Thyroid gland (tissue), 4 donors: Measurements from ENCODE around the gene FRMPD2.
"Not testable (repeated sequence)": the region's sequence is repeated elsewhere in the genome, so short reads cannot be mapped to it uniquely, and the experiment has no call there.

Experiments
- POLR2A ChIP-seq, 2 donors: fragments of 450-650 bp; IDR thresholded peaks; one replicate each; pipeline ENCODE4 v1.6.1; 2017; ENCODE audit warnings: antibody characterized with exemption in 2 of 2, mild to moderate bottlenecking in 2 of 2, moderate library complexity in 1 of 2
- TF ChIP-seq, protein P1 (sequence below), 6 experiments: fragments of 200-600 bp in 3 of 6; fragments of 450-650 bp in 3 of 6; sonication (generic) in 3 of 6; IDR thresholded peaks; one replicate each; pipeline ENCODE4 v1.5.1; 2016 to 2019; ENCODE audit warnings: antibody characterized with exemption in 6 of 6, mild to moderate bottlenecking in 2 of 6, inconsistent platforms in 1 of 6, moderate library complexity in 1 of 6

DNA sequence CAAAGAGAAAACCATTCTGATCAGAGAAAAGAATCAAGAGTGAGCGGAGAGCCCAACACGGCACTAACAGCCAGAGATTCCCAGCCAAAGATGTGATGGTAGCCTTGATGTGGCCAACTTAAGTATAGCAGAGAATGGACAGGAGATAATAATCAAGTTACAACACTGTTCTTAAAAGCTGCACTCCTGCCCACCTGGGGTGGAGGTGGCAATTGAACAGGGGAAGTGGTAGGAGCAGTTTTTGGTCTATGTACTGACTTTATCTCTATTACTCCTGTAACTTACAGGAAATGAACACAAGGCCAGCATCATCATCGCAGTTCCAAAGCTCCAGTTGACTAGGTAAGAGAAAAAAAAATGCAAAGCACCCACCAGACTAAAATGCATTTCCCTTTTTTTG, 164.2 kb downstream of the FRMPD2 start:
- TF ChIP-seq, protein P1, sequence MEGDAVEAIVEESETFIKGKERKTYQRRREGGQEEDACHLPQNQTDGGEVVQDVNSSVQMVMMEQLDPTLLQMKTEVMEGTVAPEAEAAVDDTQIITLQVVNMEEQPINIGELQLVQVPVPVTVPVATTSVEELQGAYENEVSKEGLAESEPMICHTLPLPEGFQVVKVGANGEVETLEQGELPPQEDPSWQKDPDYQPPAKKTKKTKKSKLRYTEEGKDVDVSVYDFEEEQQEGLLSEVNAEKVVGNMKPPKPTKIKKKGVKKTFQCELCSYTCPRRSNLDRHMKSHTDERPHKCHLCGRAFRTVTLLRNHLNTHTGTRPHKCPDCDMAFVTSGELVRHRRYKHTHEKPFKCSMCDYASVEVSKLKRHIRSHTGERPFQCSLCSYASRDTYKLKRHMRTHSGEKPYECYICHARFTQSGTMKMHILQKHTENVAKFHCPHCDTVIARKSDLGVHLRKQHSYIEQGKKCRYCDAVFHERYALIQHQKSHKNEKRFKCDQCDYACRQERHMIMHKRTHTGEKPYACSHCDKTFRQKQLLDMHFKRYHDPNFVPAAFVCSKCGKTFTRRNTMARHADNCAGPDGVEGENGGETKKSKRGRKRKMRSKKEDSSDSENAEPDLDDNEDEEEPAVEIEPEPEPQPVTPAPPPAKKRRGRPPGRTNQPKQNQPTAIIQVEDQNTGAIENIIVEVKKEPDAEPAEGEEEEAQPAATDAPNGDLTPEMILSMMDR (IDR thresholded peaks at IDR 0.05): not testable (repeated sequence)
- not testable (repeated sequence) for TF ChIP-seq POLR2A (IDR thresholded peaks at IDR 0.05)
